Measurements from ENCODE around the gene MN1. TPM values are rescaled to one million over a fixed set of nuclear protein-coding genes. Genes with fewer than 3 reads are reported as not detected.
A peak's percentile ranks its signal among the peaks of the same experiment; 100 is the strongest.

The MN1 gene
- total and polyA plus RNA-seq, 2 experiments from 2014 or later = 1.0 to 6.8 TPM

- DNase-seq (ENCODE audit: low spot score) (no peak), ATAC-seq (no peak; the same call in 2 of the 3 replicates)
- Histone ChIP-seq H3K9me2 (ENCODE audit: insufficient read depth) (no peaks in the 10 kb centered on the region), H3K36me3 (ENCODE audit: insufficient read depth) (no peaks in the 10 kb centered on the region), H3K4me3 (peak overlapping the region; percentile 72), H3K27me3 (ENCODE audit: insufficient read depth) (peaks cover 72% of the 10 kb centered on the region), H3K4me1 (ENCODE audit: insufficient read depth) (peaks cover 31% of the 10 kb centered on the region), H3K4me2 (peak overlapping the region; percentile 93), H3K27ac (ENCODE audit: low read depth) (no peak overlapping the region), H4K20me1 (replicated peaks; ENCODE audit: insufficient read depth) (no peaks in the 10 kb centered on the region), H3F3A (replicated peaks; ENCODE audit: low read depth) (no peaks in the 10 kb centered on the region), H2AFZ (peak overlapping the region; percentile 87; the same call in 1 of the 2 replicates), H3K79me2 (replicated peaks; ENCODE audit: insufficient read depth) (no peaks in the 10 kb centered on the region)
- Mint-ChIP-seq H3K27me3 (ENCODE audit: insufficient read depth, low read depth, poor library complexity) (peaks cover 69% of the 10 kb centered on the region), H3K4me3 (peak overlapping the region; percentile 66), H3K36me3 (ENCODE audit: low read depth) (no peaks in the 10 kb centered on the region; the same call in 2 of the 3 replicates), H3K9me3 (peaks cover 3% of the 10 kb centered on the region; the same call in 1 of the 3 replicates), H3K4me1 (peaks cover 29% of the 10 kb centered on the region), H3K27ac (no peak overlapping the region)
- TF ChIP-seq EZH2 (IDR thresholded peaks at IDR 0.05; ENCODE audit: low read depth, unreplicated experiment) (peak; percentile 67), CTCF (conservative IDR thresholded peaks at IDR 0.05; ENCODE audit: low read depth in 2 of 2) (no peak)
These were observed 954 bp upstream of the MN1 start for GRCh38 chr22:27802346-27803073.

GRCh38 chr22:27801202-27801615 is 347 bp downstream of the MN1 start:
- Histone ChIP-seq H3F3A (replicated peaks; ENCODE audit: low read depth) (peaks cover 5% of the 10 kb centered on the region; the same call in 1 of the 2 replicates), H2AFZ (peak overlapping the region; percentile 87), H3K27me3 (ENCODE audit: insufficient read depth) (peaks cover 85% of the 10 kb centered on the region), H3K79me2 (replicated peaks; ENCODE audit: insufficient read depth) (no peaks in the 10 kb centered on the region), H4K20me1 (replicated peaks; ENCODE audit: insufficient read depth) (peaks cover 7% of the 10 kb centered on the region; the same call in 1 of the 2 replicates), H3K4me1 (ENCODE audit: insufficient read depth) (peaks cover 39% of the 10 kb centered on the region), H3K4me2 (peak overlapping the region; percentile 93), H3K9me2 (ENCODE audit: insufficient read depth) (no peaks in the 10 kb centered on the region), H3K27ac (ENCODE audit: low read depth) (no peak overlapping the region), H3K4me3 (peak overlapping the region; percentile 72), H3K36me3 (ENCODE audit: insufficient read depth) (no peaks in the 10 kb centered on the region)
- no peak overlapping the region for H3K27ac Mint-ChIP-seq
- H3K36me3 Mint-ChIP-seq (ENCODE audit: low read depth) = no peaks in the 10 kb centered on the region; the same call in 2 of the 3 replicates
- ATAC-seq = peak; percentile 4
- peak; percentile 70 for DNase-seq (ENCODE audit: low spot score)
- H3K4me3 Mint-ChIP-seq = peak overlapping the region; percentile 66
- peaks cover 80% of the 10 kb centered on the region for H3K27me3 Mint-ChIP-seq (ENCODE audit: insufficient read depth, low read depth, poor library complexity)
- H3K4me1 Mint-ChIP-seq = peaks cover 34% of the 10 kb centered on the region
- TF ChIP-seq STAT1 (IDR thresholded peaks at IDR 0.05; ENCODE audit: unreplicated experiment) (no peak), EZH2 (IDR thresholded peaks at IDR 0.05; ENCODE audit: low read depth, unreplicated experiment) (peak; percentile 49), ZNF331 (CRISPR knock-in tag; IDR thresholded peaks at IDR 0.05; ENCODE audit: low read depth) (no peak)
- peaks cover 3% of the 10 kb centered on the region; the same call in 1 of the 3 replicates for H3K9me3 Mint-ChIP-seq
